HG03432 (cell line): ENCODE results near the gene RTP4.

Experiments
- ATAC-seq: cut with Tn5 transposase; IDR thresholded peaks from one replicate; pipeline ENCODE4 v1.9.1; 2021; ENCODE audit warnings: mild to moderate bottlenecking, moderate library complexity; ENCODE audit not compliant: unreplicated experiment

RTP4 gene

GRCh38 chr3:187368251-187369088 lies at the start of gene RTP4:
Gene RTP4, plus strand, starts transcription at chr3:187368385. Its CDS starts 57 bp downstream, at chr3:187368442.
- ATAC-seq: peak; percentile 97

- ATAC-seq: peak; percentile 37
Measured at GRCh38 chr3:187318819-187319616, 49.2 kb upstream of the RTP4 start.

GRCh38 chr3:187319699-187320302 lies 48.4 kb upstream of the RTP4 start:
- peak; percentile 87 for ATAC-seq

- ATAC-seq: no peak
Measured at GRCh38 chr3:187321766-187322165, 46.4 kb upstream of the RTP4 start.

- ATAC-seq: no peak
Measured at GRCh38 chr3:187322291-187322690, 45.9 kb upstream of the RTP4 start.

- ATAC-seq: no peak
Measured at GRCh38 chr3:187323091-187323490, 45.1 kb upstream of the RTP4 start.

GRCh38 chr3:187325632-187326031 lies 42.6 kb upstream of the RTP4 start:
- no peak for ATAC-seq

GRCh38 chr3:187327845-187328244 lies 40.3 kb upstream of the RTP4 start:
- ATAC-seq: no peak

- no peak for ATAC-seq
Measured at GRCh38 chr3:187328691-187329090, 39.5 kb upstream of the RTP4 start.

GRCh38 chr3:187334904-187335303 lies 33.3 kb upstream of the RTP4 start:
- no peak for ATAC-seq

- ATAC-seq: no peak
Measured at GRCh38 chr3:187336322-187336721, 31.9 kb upstream of the RTP4 start.

GRCh38 chr3:187340578-187340977 lies 27.6 kb upstream of the RTP4 start:
- ATAC-seq: no peak

- no peak for ATAC-seq
Measured at GRCh38 chr3:187342255-187342654, 25.9 kb upstream of the RTP4 start.

- no peak for ATAC-seq
Measured at GRCh38 chr3:187343670-187344069, 24.5 kb upstream of the RTP4 start.

GRCh38 chr3:187352581-187353575 lies 15.3 kb upstream of the RTP4 start:
- no peak for ATAC-seq

- no peak for ATAC-seq
Measured at GRCh38 chr3:187358068-187358467, 10.1 kb upstream of the RTP4 start.

GRCh38 chr3:187359798-187360486 lies 8.2 kb upstream of the RTP4 start:
- no peak for ATAC-seq

GRCh38 chr3:187360596-187360995 lies 7.6 kb upstream of the RTP4 start:
- no peak for ATAC-seq

GRCh38 chr3:187361835-187362234 lies 6.3 kb upstream of the RTP4 start:
- ATAC-seq: peak; percentile 85
